ENCODE data around the gene MAP3K6.

The MAP3K6 gene

GRCh38 chr1:27372808-27373690 lies 6.3 kb upstream of the MAP3K6 start:
- DNase-seq (ENCODE audit: low read depth, low spot score): no peak
- no peak overlapping the region for H3K4me3 ChIP-seq (ENCODE audit: low read depth, low read length)
- ChIA-PET CTCF (interaction anchor here (0.6 to 9.0 kb wide), 4 partner anchors 15 to 85 kb away, joined by 3 to 181 read pairs (median 6); no protein-coding TSS in a partner anchor), POLR2A (no interaction called here)
- TF ChIP-seq CTCF (IDR thresholded peaks at IDR 0.05; ENCODE audit: insufficient read depth, low read length, missing control alignments): peak; percentile 21

- H3K4me3 ChIP-seq (ENCODE audit: low read depth, low read length): no peak overlapping the region
- DNase-seq (ENCODE audit: low read depth, low spot score): no peak
- no peak for TF ChIP-seq CTCF (IDR thresholded peaks at IDR 0.05; ENCODE audit: insufficient read depth, low read length, missing control alignments)
- ChIA-PET POLR2A (interaction anchor here (0.6 kb wide), 1 partner anchor 10 kb away, joined by 3 read pairs; no protein-coding TSS in a partner anchor), CTCF (interaction anchor here (0.6 to 9.0 kb wide), 7 partner anchors 14 to 85 kb away, joined by 3 to 181 read pairs (median 7); partner anchors contain the start of gene GPR3)
Observed at GRCh38 chr1:27372022-27372807, 5.5 kb upstream of the MAP3K6 start.

- no peak overlapping the region for H3K4me3 ChIP-seq (ENCODE audit: low read depth, low read length)
- no peak for DNase-seq (ENCODE audit: low read depth, low spot score)
- POLR2A ChIA-PET: no interaction called here
- TF ChIP-seq CTCF (IDR thresholded peaks at IDR 0.05; ENCODE audit: insufficient read depth, low read length, missing control alignments): peak; percentile 24
- CTCF ChIA-PET: interaction anchor here (0.9 to 10.4 kb wide), 14 partner anchors 9 to 236 kb away, joined by 3 to 187 read pairs (median 8); partner anchors contain the start of genes CD164L2 and GPR3
Observed at GRCh38 chr1:27368869-27369582, 2.3 kb upstream of the MAP3K6 start.

- DNase-seq (ENCODE audit: low read depth, low spot score): no peak
- TF ChIP-seq CTCF (IDR thresholded peaks at IDR 0.05; ENCODE audit: insufficient read depth, low read length, missing control alignments): no peak
- H3K4me3 ChIP-seq (ENCODE audit: low read depth, low read length): peak overlapping the region; percentile 63
- ChIA-PET CTCF (interaction anchor here (0.8 to 10.4 kb wide), 29 partner anchors 8 to 321 kb away, joined by 3 to 187 read pairs (median 7); partner anchors contain the start of genes CD164L2, FCN3, GPR3 and SYTL1), POLR2A (interaction anchor here (2.0 to 2.3 kb wide), 2 partner anchors 18 to 68 kb away, joined by 9 to 31 read pairs; no protein-coding TSS in a partner anchor)
Observed at GRCh38 chr1:27367160-27367650, 444 bp upstream of the MAP3K6 start.

- no peak for TF ChIP-seq CTCF (IDR thresholded peaks at IDR 0.05; ENCODE audit: insufficient read depth, low read length, missing control alignments)
- peak overlapping the region; percentile 63 for H3K4me3 ChIP-seq (ENCODE audit: low read depth, low read length)
- CTCF ChIA-PET: interaction anchor here (0.9 to 10.4 kb wide), 34 partner anchors 11 to 320 kb away, joined by 3 to 187 read pairs (median 6); partner anchors contain the start of genes CD164L2, GPR3, IFI6 and SYTL1
- DNase-seq (ENCODE audit: low read depth, low spot score): no peak
- POLR2A ChIA-PET: interaction anchor here (1.0 to 2.3 kb wide), 6 partner anchors 12 to 254 kb away, joined by 3 to 31 read pairs (median 7); no protein-coding TSS in a partner anchor
Observed at GRCh38 chr1:27366113-27366410, 699 bp downstream of the MAP3K6 start.

All from AG04449 (cell line).